ENCODE measurements around the gene SMCR8. TPM values are rescaled to one million over a fixed set of nuclear protein-coding genes. Genes with fewer than 3 reads are reported as not detected.

The SMCR8 gene
- total and polyA plus RNA-seq, 4 donors: 9.1 to 11.2 (median 10.0) TPM

GRCh38 chr17:18315562-18315922, 449 bp downstream of the SMCR8 start:
- 14% methylated on average over 16 of the region's 18 CpGs for WGBS (ENCODE audit: insufficient coverage)
- H3K36me3 ChIP-seq (ENCODE audit: control insufficient read depth, insufficient read depth, low read length): peaks cover 40% of the 10 kb centered on the region

GRCh38 chr17:18315961-18316360, 868 bp downstream of the SMCR8 start:
- Histone ChIP-seq H3K27ac (ENCODE audit: low read depth, low read length) (no peak overlapping the region), H3K9me3 (ENCODE audit: control insufficient read depth, insufficient read depth, low read length) (no peaks in the 10 kb centered on the region), H3K4me1 (ENCODE audit: control insufficient read depth, insufficient read depth, low read length) (peaks cover 75% of the 10 kb centered on the region), H3K27me3 (ENCODE audit: control insufficient read depth, insufficient read depth, low read length) (no peaks in the 10 kb centered on the region), H3K36me3 (ENCODE audit: control insufficient read depth, insufficient read depth, low read length) (peaks cover 42% of the 10 kb centered on the region), H3K4me3 (ENCODE audit: low read depth, low read length) (peak overlapping the region; percentile 96)
- WGBS (ENCODE audit: insufficient coverage): 76% methylated on average over 11 of the region's 11 CpGs
- no peak for DNase-seq (ENCODE audit: low read depth in 4 of 6, low spot score in 6 of 6)

More at GRCh38 chr17:18315562-18315922, 449 bp downstream of the SMCR8 start:
- H3K27me3 ChIP-seq (ENCODE audit: control insufficient read depth, insufficient read depth, low read length): no peaks in the 10 kb centered on the region
- H3K4me1 ChIP-seq (ENCODE audit: control insufficient read depth, insufficient read depth, low read length): peaks cover 72% of the 10 kb centered on the region
- H3K4me3 ChIP-seq (ENCODE audit: low read depth, low read length): peak overlapping the region; percentile 96
- DNase-seq (ENCODE audit: low read depth in 4 of 6, low spot score in 6 of 6): no peak
- H3K9me3 ChIP-seq (ENCODE audit: control insufficient read depth, insufficient read depth, low read length): no peaks in the 10 kb centered on the region
- peak overlapping the region; percentile 85 for H3K27ac ChIP-seq (ENCODE audit: low read depth, low read length)

DNA sequence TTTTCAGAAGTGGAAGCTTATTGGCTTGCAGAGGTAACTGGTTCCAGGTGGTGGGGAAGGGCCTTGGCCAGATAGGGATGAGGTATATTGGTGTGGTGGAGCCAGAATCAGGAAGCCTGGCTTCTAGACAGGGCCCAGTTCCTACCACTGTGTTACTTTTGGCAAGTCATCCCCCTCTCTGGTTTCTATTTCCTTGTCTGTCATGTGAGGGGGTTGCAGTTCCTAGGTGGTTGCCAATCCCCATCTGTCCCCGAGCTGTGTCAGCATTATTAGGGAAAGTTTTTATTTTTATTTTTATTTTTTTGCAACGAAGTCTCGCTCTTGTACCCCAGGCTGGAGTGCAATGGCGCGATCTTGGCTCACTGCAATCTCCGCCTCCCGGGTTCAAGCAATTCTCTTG, 3.0 kb downstream of the SMCR8 start:
- Histone ChIP-seq H3K4me3 (ENCODE audit: low read depth, low read length) (no peak overlapping the region), H3K27me3 (ENCODE audit: control insufficient read depth, insufficient read depth, low read length) (no peaks in the 10 kb centered on the region), H3K27ac (ENCODE audit: low read depth, low read length) (no peak overlapping the region), H3K36me3 (ENCODE audit: control insufficient read depth, insufficient read depth, low read length) (peaks cover 45% of the 10 kb centered on the region), H3K9me3 (ENCODE audit: control insufficient read depth, insufficient read depth, low read length) (no peaks in the 10 kb centered on the region), H3K4me1 (ENCODE audit: control insufficient read depth, insufficient read depth, low read length) (peaks cover 68% of the 10 kb centered on the region)
- 96% methylated on average over 6 of the region's 7 CpGs for WGBS (ENCODE audit: insufficient coverage)
- DNase-seq (ENCODE audit: low read depth in 4 of 6, low spot score in 6 of 6): no peak

DNA sequence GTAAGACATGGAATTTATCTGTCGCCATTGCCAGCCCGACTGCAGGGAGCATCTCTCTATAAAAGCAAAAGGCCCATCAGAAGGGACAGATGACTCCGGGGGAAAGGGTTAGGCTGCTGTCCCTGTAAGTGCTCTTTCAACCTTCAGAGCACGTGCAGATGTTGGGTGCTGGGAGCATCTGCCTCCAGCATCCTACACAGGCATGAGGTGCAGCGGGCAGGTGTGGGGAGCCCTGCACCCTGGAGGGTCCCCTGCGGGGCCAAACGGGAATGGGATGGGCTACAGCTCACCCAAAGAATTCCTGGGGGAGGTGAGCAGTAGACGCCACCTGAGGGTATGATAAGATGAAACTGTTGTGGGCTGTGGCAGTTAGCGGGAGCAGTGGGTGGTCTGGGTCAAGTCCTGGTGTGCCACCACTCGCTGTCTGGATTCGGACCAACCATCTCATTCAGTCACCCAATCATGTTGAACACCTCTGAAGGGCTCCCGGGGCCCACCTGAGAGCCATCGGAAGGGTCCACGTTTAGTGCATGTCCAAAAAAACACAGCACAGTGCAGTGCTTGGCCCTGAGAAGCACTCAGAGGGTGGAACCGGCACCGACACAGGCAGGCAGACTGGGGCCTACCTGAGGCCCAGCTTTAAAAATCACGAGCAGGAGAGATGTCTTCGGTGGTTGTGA, 3.8 kb downstream of the SMCR8 start:
- peaks cover 53% of the 10 kb centered on the region for H3K36me3 ChIP-seq (ENCODE audit: control insufficient read depth, insufficient read depth, low read length)
- 91% methylated on average over 15 of the region's 18 CpGs for WGBS (ENCODE audit: insufficient coverage)
- peaks cover 64% of the 10 kb centered on the region for H3K4me1 ChIP-seq (ENCODE audit: control insufficient read depth, insufficient read depth, low read length)
- H3K27me3 ChIP-seq (ENCODE audit: control insufficient read depth, insufficient read depth, low read length): no peaks in the 10 kb centered on the region
- H3K9me3 ChIP-seq (ENCODE audit: control insufficient read depth, insufficient read depth, low read length): no peaks in the 10 kb centered on the region
- no peak overlapping the region for H3K27ac ChIP-seq (ENCODE audit: low read depth, low read length)
- DNase-seq (ENCODE audit: low read depth in 4 of 6, low spot score in 6 of 6): no peak
- H3K4me3 ChIP-seq (ENCODE audit: low read depth, low read length): no peak overlapping the region

DNA sequence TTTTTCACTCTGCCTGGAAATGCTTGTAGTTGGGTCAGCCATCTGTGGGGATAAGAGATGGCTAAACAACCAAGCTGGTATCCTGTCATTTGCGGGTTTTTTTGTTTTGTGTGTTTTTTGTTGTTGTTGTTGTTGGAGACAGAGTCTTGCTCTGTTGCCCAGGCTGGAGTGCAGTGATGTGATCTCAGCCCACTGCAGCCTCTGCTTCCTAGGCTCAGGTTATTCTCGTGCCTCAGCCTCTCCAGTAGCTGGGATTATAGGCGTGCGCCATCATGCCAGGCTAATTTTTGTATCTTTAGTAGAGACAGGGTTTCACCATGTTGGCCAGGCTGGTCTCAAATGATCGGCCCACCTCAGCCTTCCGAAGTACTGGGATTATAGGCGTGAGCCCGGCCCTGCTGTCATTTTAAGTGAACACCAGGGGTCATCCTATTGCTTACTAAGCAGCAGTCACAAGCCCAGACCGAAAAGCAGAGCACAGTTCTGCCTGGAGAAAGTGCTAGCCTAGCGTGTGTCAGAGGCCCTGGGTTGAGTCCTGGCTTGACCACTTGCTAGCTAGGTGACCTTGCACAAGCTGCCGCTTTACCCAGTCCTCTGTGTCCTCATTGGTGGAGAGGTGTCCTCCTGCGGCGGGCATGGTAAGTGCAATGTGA, 4.6 kb downstream of the SMCR8 start:
- no peak overlapping the region for H3K27ac ChIP-seq (ENCODE audit: low read depth, low read length)
- H3K36me3 ChIP-seq (ENCODE audit: control insufficient read depth, insufficient read depth, low read length): peaks cover 62% of the 10 kb centered on the region
- no peaks in the 10 kb centered on the region for H3K27me3 ChIP-seq (ENCODE audit: control insufficient read depth, insufficient read depth, low read length)
- H3K9me3 ChIP-seq (ENCODE audit: control insufficient read depth, insufficient read depth, low read length): no peaks in the 10 kb centered on the region
- DNase-seq (ENCODE audit: low read depth in 4 of 6, low spot score in 6 of 6): peak in 5 of 6 donors; percentile 3 to 75 (median 23)
- peaks cover 62% of the 10 kb centered on the region for H3K4me1 ChIP-seq (ENCODE audit: control insufficient read depth, insufficient read depth, low read length)
- WGBS (ENCODE audit: insufficient coverage): 50% methylated on average over 11 of the region's 13 CpGs
- H3K4me3 ChIP-seq (ENCODE audit: low read depth, low read length): no peak overlapping the region

DNA sequence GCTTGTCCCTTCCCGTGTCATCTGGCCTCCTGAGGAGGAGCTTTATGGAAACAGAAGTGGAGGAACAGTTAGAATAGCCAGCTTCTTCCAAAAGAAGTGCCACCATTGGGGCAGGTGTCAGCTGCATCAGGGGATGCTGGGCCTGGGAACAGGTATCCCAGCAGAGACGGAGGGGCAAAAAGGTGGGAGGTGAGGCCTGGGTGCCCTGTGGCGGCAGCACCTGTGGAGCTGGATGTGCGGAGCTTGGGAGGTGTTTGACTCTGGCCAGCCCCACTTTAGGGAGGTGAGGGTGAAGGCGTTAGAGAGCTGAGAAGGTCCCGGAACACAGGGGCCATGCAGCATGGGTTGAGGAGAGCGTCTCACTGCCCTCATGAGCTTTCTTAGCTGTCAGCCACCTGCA, 5.2 kb downstream of the SMCR8 start:
- Histone ChIP-seq H3K36me3 (ENCODE audit: control insufficient read depth, insufficient read depth, low read length) (peaks cover 66% of the 10 kb centered on the region), H3K4me1 (ENCODE audit: control insufficient read depth, insufficient read depth, low read length) (peaks cover 60% of the 10 kb centered on the region), H3K4me3 (ENCODE audit: low read depth, low read length) (no peak overlapping the region), H3K27me3 (ENCODE audit: control insufficient read depth, insufficient read depth, low read length) (no peaks in the 10 kb centered on the region), H3K9me3 (ENCODE audit: control insufficient read depth, insufficient read depth, low read length) (no peaks in the 10 kb centered on the region), H3K27ac (ENCODE audit: low read depth, low read length) (no peak overlapping the region)
- WGBS (ENCODE audit: insufficient coverage): 91% methylated on average over 7 of the region's 7 CpGs
- no peak for DNase-seq (ENCODE audit: low read depth in 4 of 6, low spot score in 6 of 6)

DNA sequence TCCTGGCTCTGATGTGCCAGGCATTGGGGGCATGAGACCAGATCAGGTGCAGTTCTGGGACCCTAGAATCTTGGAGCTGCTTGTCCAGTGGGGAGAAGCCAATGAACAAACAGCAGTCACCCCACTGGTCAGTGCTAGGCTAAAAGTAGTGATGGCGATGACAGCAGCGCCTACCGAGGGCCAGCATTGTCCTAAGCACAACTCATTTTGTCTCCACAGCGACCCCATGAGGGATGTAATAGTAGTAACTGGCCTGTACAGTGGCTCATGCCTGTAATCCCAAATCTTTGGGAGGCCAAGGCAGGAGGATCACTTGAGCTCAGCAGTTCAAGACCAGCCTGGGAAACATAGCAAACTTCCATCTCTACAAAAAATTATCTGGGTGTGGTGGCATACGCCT, 6.2 kb downstream of the SMCR8 start:
- WGBS (ENCODE audit: insufficient coverage): 100% methylated on average over 1 of the region's 5 CpGs
- H3K4me3 ChIP-seq (ENCODE audit: low read depth, low read length): no peak overlapping the region
- DNase-seq (ENCODE audit: low read depth in 4 of 6, low spot score in 6 of 6): no peak
- H3K36me3 ChIP-seq (ENCODE audit: control insufficient read depth, insufficient read depth, low read length): peaks cover 71% of the 10 kb centered on the region
- peaks cover 50% of the 10 kb centered on the region for H3K4me1 ChIP-seq (ENCODE audit: control insufficient read depth, insufficient read depth, low read length)
- H3K27me3 ChIP-seq (ENCODE audit: control insufficient read depth, insufficient read depth, low read length): no peaks in the 10 kb centered on the region
- H3K27ac ChIP-seq (ENCODE audit: low read depth, low read length): no peak overlapping the region
- no peaks in the 10 kb centered on the region for H3K9me3 ChIP-seq (ENCODE audit: control insufficient read depth, insufficient read depth, low read length)

DNA sequence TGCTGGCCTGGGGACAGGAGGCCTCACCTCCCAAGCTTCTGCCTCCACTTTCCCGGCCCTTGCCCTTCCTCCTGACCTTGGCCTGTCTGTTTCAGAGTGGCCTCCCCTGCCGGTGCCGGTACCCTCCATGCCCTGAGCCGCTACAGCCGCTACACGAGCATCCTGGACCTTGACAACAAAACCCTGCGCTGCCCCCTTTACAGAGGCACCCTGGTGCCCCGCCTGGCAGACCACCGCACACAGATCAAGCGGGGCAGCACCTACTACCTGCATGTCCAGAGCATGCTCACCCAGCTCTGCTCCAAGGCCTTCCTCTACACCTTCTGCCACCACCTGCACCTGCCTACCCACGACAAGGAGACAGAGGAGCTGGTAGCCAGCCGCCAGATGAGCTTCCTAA, 7.4 kb downstream of the SMCR8 start:
- Histone ChIP-seq H3K9me3 (ENCODE audit: control insufficient read depth, insufficient read depth, low read length) (no peaks in the 10 kb centered on the region), H3K27me3 (ENCODE audit: control insufficient read depth, insufficient read depth, low read length) (no peaks in the 10 kb centered on the region), H3K4me1 (ENCODE audit: control insufficient read depth, insufficient read depth, low read length) (peaks cover 38% of the 10 kb centered on the region), H3K36me3 (ENCODE audit: control insufficient read depth, insufficient read depth, low read length) (peaks cover 77% of the 10 kb centered on the region), H3K4me3 (ENCODE audit: low read depth, low read length) (no peak overlapping the region), H3K27ac (ENCODE audit: low read depth, low read length) (no peak overlapping the region)
- no peak for DNase-seq (ENCODE audit: low read depth in 4 of 6, low spot score in 6 of 6)
- WGBS (ENCODE audit: insufficient coverage): 92% methylated on average over 10 of the region's 12 CpGs

GRCh38 chr17:18323007-18323406, 7.9 kb downstream of the SMCR8 start:
- no peak for DNase-seq (ENCODE audit: low read depth in 4 of 6, low spot score in 6 of 6)
- Histone ChIP-seq H3K4me1 (ENCODE audit: control insufficient read depth, insufficient read depth, low read length) (peaks cover 34% of the 10 kb centered on the region), H3K9me3 (ENCODE audit: control insufficient read depth, insufficient read depth, low read length) (no peaks in the 10 kb centered on the region), H3K36me3 (ENCODE audit: control insufficient read depth, insufficient read depth, low read length) (peaks cover 75% of the 10 kb centered on the region), H3K4me3 (ENCODE audit: low read depth, low read length) (no peak overlapping the region), H3K27me3 (ENCODE audit: control insufficient read depth, insufficient read depth, low read length) (no peaks in the 10 kb centered on the region), H3K27ac (ENCODE audit: low read depth, low read length) (no peak overlapping the region)
- WGBS (ENCODE audit: insufficient coverage): 79% methylated on average over 3 of the region's 3 CpGs

All from spinal cord (tissue), 10 donors.